Activated CD4-positive, alpha-beta T cell treated with anti-CD3 and anti-CD28 coated beads, Interleukin-2, amount 10 ng/mL, durations not matched to agents 24 days and 14 days (primary cell): ENCODE data around the gene ADAM23. TPM values are rescaled to one million over a fixed set of nuclear protein-coding genes. Genes with fewer than 3 reads are reported as not detected.

Experiments
- DNase-seq: peaks from one replicate; pipeline ENCODE4 v3.0.0; 2022
- H3K27ac Mint-ChIP-seq: one replicate; pipeline ENCODE4 v1.8.0; 2022; ENCODE audit warnings: mild to moderate bottlenecking, mixed read lengths
- H3K27me3 Mint-ChIP-seq: one replicate; pipeline ENCODE4 v1.8.0; 2022; ENCODE audit warnings: mixed read lengths
- H3K36me3 Mint-ChIP-seq: one replicate; pipeline ENCODE4 v1.8.0; 2022; ENCODE audit warnings: low read depth, mild to moderate bottlenecking, mixed read lengths
- H3K4me1 Mint-ChIP-seq: one replicate; pipeline ENCODE4 v1.8.0; 2021; ENCODE audit warnings: mixed read lengths
- H3K4me3 Mint-ChIP-seq: one replicate; pipeline ENCODE4 v1.8.0; 2022; ENCODE audit warnings: mild to moderate bottlenecking, moderate library complexity, mixed read lengths
- H3K9me3 Mint-ChIP-seq: one replicate; pipeline ENCODE4 v1.8.0; 2021; ENCODE audit warnings: mixed read lengths
- intact Hi-C: fragments of 100-400 bp; cut with micrococcal nuclease; formaldehyde crosslinking; loops from one replicate; pipeline ENCODE4 v1.15.1; 2023
- total RNA-seq: library from RNA; stranded (reverse); gene quantifications from 2 replicates; pipeline ENCODE4 v1.2.3, GENCODE V29; 2022

ADAM23 gene
- total RNA-seq, 1 donor from 2014 or later, result 0.05 TPM

- DNase-seq, result no peak
- peaks cover 6% of the 10 kb centered on the region for H3K27me3 Mint-ChIP-seq
- H3K4me1 Mint-ChIP-seq, result no peaks in the 10 kb centered on the region
- H3K27ac Mint-ChIP-seq, result no peak overlapping the region
- no peaks in the 10 kb centered on the region for H3K9me3 Mint-ChIP-seq
- H3K4me3 Mint-ChIP-seq, result no peak overlapping the region
- intact Hi-C loops, result no loop called here
- H3K36me3 Mint-ChIP-seq, result no peaks in the 10 kb centered on the region
Observed at GRCh38 chr2:206462240-206462854, 19.0 kb downstream of the ADAM23 start.

- intact Hi-C loops, result no loop called here
- H3K9me3 Mint-ChIP-seq, result no peaks in the 10 kb centered on the region
- H3K4me1 Mint-ChIP-seq, result no peaks in the 10 kb centered on the region
- peaks cover 8% of the 10 kb centered on the region for H3K27me3 Mint-ChIP-seq
- H3K4me3 Mint-ChIP-seq, result no peak overlapping the region
- no peaks in the 10 kb centered on the region for H3K36me3 Mint-ChIP-seq
- DNase-seq, result no peak
- H3K27ac Mint-ChIP-seq, result no peak overlapping the region
Observed at GRCh38 chr2:206463685-206464084, 20.4 kb downstream of the ADAM23 start.

GRCh38 chr2:206464597-206464996 is 21.3 kb downstream of the ADAM23 start:
- H3K4me1 Mint-ChIP-seq, result no peaks in the 10 kb centered on the region
- no peak for DNase-seq
- no peak overlapping the region for H3K27ac Mint-ChIP-seq
- intact Hi-C loops, result no loop called here
- no peaks in the 10 kb centered on the region for H3K36me3 Mint-ChIP-seq
- no peaks in the 10 kb centered on the region for H3K9me3 Mint-ChIP-seq
- H3K27me3 Mint-ChIP-seq, result peaks cover 6% of the 10 kb centered on the region
- H3K4me3 Mint-ChIP-seq, result no peak overlapping the region

- no peak overlapping the region for H3K4me3 Mint-ChIP-seq
- no peaks in the 10 kb centered on the region for H3K4me1 Mint-ChIP-seq
- H3K9me3 Mint-ChIP-seq, result no peaks in the 10 kb centered on the region
- DNase-seq, result no peak
- intact Hi-C loops, result no loop called here
- H3K27ac Mint-ChIP-seq, result no peak overlapping the region
- H3K36me3 Mint-ChIP-seq, result no peaks in the 10 kb centered on the region
- peaks cover 2% of the 10 kb centered on the region for H3K27me3 Mint-ChIP-seq
Observed at GRCh38 chr2:206471524-206472062, 28.3 kb downstream of the ADAM23 start.

GRCh38 chr2:206472094-206472493 is 28.8 kb downstream of the ADAM23 start:
- no peak overlapping the region for H3K27ac Mint-ChIP-seq
- no peaks in the 10 kb centered on the region for H3K9me3 Mint-ChIP-seq
- no peak overlapping the region for H3K4me3 Mint-ChIP-seq
- DNase-seq, result no peak
- no peaks in the 10 kb centered on the region for H3K36me3 Mint-ChIP-seq
- intact Hi-C loops, result no loop called here
- no peaks in the 10 kb centered on the region for H3K4me1 Mint-ChIP-seq
- H3K27me3 Mint-ChIP-seq, result peaks cover 2% of the 10 kb centered on the region

- Mint-ChIP-seq H3K4me1 (no peaks in the 10 kb centered on the region), H3K9me3 (no peaks in the 10 kb centered on the region), H3K27me3 (peaks cover 2% of the 10 kb centered on the region), H3K36me3 (no peaks in the 10 kb centered on the region), H3K4me3 (no peak overlapping the region), H3K27ac (no peak overlapping the region)
- no peak for DNase-seq
- intact Hi-C loops, result no loop called here
Observed at GRCh38 chr2:206474099-206474498, 30.8 kb downstream of the ADAM23 start.

GRCh38 chr2:206477296-206477695 is 34.0 kb downstream of the ADAM23 start:
- H3K4me3 Mint-ChIP-seq, result no peak overlapping the region
- intact Hi-C loops, result no loop called here
- DNase-seq, result no peak
- peaks cover 8% of the 10 kb centered on the region for H3K27me3 Mint-ChIP-seq
- no peaks in the 10 kb centered on the region for H3K4me1 Mint-ChIP-seq
- no peaks in the 10 kb centered on the region for H3K9me3 Mint-ChIP-seq
- H3K36me3 Mint-ChIP-seq, result no peaks in the 10 kb centered on the region
- no peak overlapping the region for H3K27ac Mint-ChIP-seq

GRCh38 chr2:206478340-206478739 is 35.0 kb downstream of the ADAM23 start:
- Mint-ChIP-seq H3K27ac (no peak overlapping the region), H3K4me1 (no peaks in the 10 kb centered on the region), H3K27me3 (peaks cover 8% of the 10 kb centered on the region), H3K9me3 (no peaks in the 10 kb centered on the region), H3K36me3 (no peaks in the 10 kb centered on the region), H3K4me3 (no peak overlapping the region)
- no peak for DNase-seq
- intact Hi-C loops, result no loop called here

GRCh38 chr2:206480161-206480560 is 36.8 kb downstream of the ADAM23 start:
- no peak overlapping the region for H3K4me3 Mint-ChIP-seq
- no peak for DNase-seq
- intact Hi-C loops, result no loop called here
- no peak overlapping the region for H3K27ac Mint-ChIP-seq
- H3K4me1 Mint-ChIP-seq, result no peaks in the 10 kb centered on the region
- peaks cover 10% of the 10 kb centered on the region for H3K27me3 Mint-ChIP-seq
- no peaks in the 10 kb centered on the region for H3K36me3 Mint-ChIP-seq
- no peaks in the 10 kb centered on the region for H3K9me3 Mint-ChIP-seq

GRCh38 chr2:206480620-206481019 is 37.3 kb downstream of the ADAM23 start:
- Mint-ChIP-seq H3K4me3 (no peak overlapping the region), H3K4me1 (no peaks in the 10 kb centered on the region), H3K9me3 (no peaks in the 10 kb centered on the region), H3K27ac (no peak overlapping the region), H3K36me3 (no peaks in the 10 kb centered on the region), H3K27me3 (peaks cover 10% of the 10 kb centered on the region)
- no peak for DNase-seq
- intact Hi-C loops, result no loop called here

- Mint-ChIP-seq H3K27ac (no peak overlapping the region), H3K9me3 (no peaks in the 10 kb centered on the region), H3K36me3 (no peaks in the 10 kb centered on the region), H3K4me3 (no peak overlapping the region), H3K27me3 (peaks cover 10% of the 10 kb centered on the region), H3K4me1 (no peaks in the 10 kb centered on the region)
- DNase-seq, result no peak
- intact Hi-C loops, result no loop called here
Observed at GRCh38 chr2:206481056-206481455, 37.7 kb downstream of the ADAM23 start.

- no peak overlapping the region for H3K27ac Mint-ChIP-seq
- no peaks in the 10 kb centered on the region for H3K4me1 Mint-ChIP-seq
- H3K9me3 Mint-ChIP-seq, result peaks cover 3% of the 10 kb centered on the region
- peaks cover 10% of the 10 kb centered on the region for H3K27me3 Mint-ChIP-seq
- DNase-seq, result no peak
- H3K4me3 Mint-ChIP-seq, result no peak overlapping the region
- intact Hi-C loops, result no loop called here
- H3K36me3 Mint-ChIP-seq, result no peaks in the 10 kb centered on the region
Observed at GRCh38 chr2:206482123-206482522, 38.8 kb downstream of the ADAM23 start.

GRCh38 chr2:206482633-206483032 is 39.3 kb downstream of the ADAM23 start:
- intact Hi-C loops, result no loop called here
- H3K9me3 Mint-ChIP-seq, result peaks cover 3% of the 10 kb centered on the region
- H3K27ac Mint-ChIP-seq, result no peak overlapping the region
- H3K4me3 Mint-ChIP-seq, result no peak overlapping the region
- H3K4me1 Mint-ChIP-seq, result no peaks in the 10 kb centered on the region
- H3K36me3 Mint-ChIP-seq, result no peaks in the 10 kb centered on the region
- no peak for DNase-seq
- peaks cover 10% of the 10 kb centered on the region for H3K27me3 Mint-ChIP-seq

GRCh38 chr2:206488053-206488452 is 44.7 kb downstream of the ADAM23 start:
- DNase-seq, result no peak
- peaks cover 2% of the 10 kb centered on the region for H3K27me3 Mint-ChIP-seq
- peaks cover 3% of the 10 kb centered on the region for H3K4me1 Mint-ChIP-seq
- H3K4me3 Mint-ChIP-seq, result no peak overlapping the region
- H3K36me3 Mint-ChIP-seq, result no peaks in the 10 kb centered on the region
- intact Hi-C loops, result no loop called here
- no peak overlapping the region for H3K27ac Mint-ChIP-seq
- peaks cover 3% of the 10 kb centered on the region for H3K9me3 Mint-ChIP-seq

- H3K27ac Mint-ChIP-seq, result no peak overlapping the region
- no peak for DNase-seq
- H3K4me1 Mint-ChIP-seq, result peaks cover 3% of the 10 kb centered on the region
- peaks cover 2% of the 10 kb centered on the region for H3K27me3 Mint-ChIP-seq
- intact Hi-C loops, result no loop called here
- peaks cover 3% of the 10 kb centered on the region for H3K9me3 Mint-ChIP-seq
- H3K4me3 Mint-ChIP-seq, result no peak overlapping the region
- no peaks in the 10 kb centered on the region for H3K36me3 Mint-ChIP-seq
Observed at GRCh38 chr2:206488623-206489022, 45.3 kb downstream of the ADAM23 start.
